Measurements from ENCODE around the gene TOE1. TPM values are rescaled to one million over a fixed set of nuclear protein-coding genes. Genes with fewer than 3 reads are reported as not detected.
"Not testable (repeated sequence)": the region's sequence is repeated elsewhere in the genome, so short reads cannot be mapped to it uniquely, and the experiment has no call there.

The TOE1 gene
- total RNA-seq (10 to 100 TPM in 6 of 7 donors, 1 to 10 TPM in 1; 8.9 to 12.6 (median 11.7) TPM), polyA plus RNA-seq (10 to 100 TPM in 2 of 3 donors, 1 to 10 TPM in 1; 8.7 to 11.6 (median 10.6) TPM)
- long read RNA-seq, donor 1, partial matches to known transcripts: 0 of 3 reads
- long read RNA-seq, donor 1, other reads (novel, unspliced or antisense): 0 of 3 reads
- long read RNA-seq, donor 2, transcript TOE1-201 (8 exons, 2,389 nt): major isoform, 5 of 5 reads
- long read RNA-seq, donor 2, partial matches to known transcripts: 0 of 5 reads
- long read RNA-seq, donor 2, other reads (novel, unspliced or antisense): 0 of 5 reads

DNA sequence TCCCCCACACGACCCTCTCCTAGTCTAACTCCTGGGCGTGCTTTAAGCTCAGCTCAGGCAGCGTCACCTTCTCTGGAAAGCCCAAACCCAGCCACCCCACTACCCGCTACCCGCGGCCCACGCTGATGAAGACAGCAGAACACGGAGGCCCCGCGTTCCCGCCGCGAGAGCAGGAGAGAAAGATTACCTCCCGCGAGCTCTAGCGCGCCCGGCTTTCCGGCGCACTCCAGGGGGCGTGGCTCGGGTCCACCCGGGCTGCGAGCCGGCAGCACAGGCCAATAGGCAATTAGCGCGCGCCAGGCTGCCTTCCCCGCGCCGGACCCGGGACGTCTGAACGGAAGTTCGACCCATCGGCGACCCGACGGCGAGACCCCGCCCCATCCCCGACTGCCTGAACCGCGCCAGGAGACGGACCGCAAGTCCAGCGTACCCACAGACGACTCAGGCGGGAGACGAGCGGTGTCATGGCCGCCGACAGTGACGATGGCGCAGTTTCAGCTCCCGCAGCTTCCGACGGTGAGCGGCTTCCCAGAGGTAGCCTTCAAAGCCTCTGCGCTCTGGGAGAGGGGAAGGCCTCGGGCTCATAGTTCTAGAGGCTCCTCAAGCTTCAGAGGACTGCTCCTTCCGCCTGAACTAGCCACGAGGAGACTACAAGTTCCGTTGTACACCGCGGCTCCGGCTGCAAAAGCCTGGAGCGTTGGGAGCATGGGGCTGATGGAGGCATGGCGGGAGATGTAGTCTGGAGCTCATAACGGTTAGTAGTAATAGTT is at the start of gene TOE1, which contains the start of gene MUTYH:
Gene TOE1 (plus strand): TSS at position 382 of the 770 bp plus-strand sequence. CDS start 83 bp downstream, at position 465.
Gene MUTYH (minus strand): TSS at position 652 of the 770 bp plus-strand sequence. CDS start 5,935 bp downstream, outside the sequence.
- TF ChIP-seq POLR2AphosphoS5 (IDR thresholded peaks at IDR 0.05) (peak; percentile 91 to 96 (median 94)), POLR2A (IDR thresholded peaks at IDR 0.05) (peak in 2 of 3 donors; percentile 5 to 56)
- TF ChIP-seq, protein P1, sequence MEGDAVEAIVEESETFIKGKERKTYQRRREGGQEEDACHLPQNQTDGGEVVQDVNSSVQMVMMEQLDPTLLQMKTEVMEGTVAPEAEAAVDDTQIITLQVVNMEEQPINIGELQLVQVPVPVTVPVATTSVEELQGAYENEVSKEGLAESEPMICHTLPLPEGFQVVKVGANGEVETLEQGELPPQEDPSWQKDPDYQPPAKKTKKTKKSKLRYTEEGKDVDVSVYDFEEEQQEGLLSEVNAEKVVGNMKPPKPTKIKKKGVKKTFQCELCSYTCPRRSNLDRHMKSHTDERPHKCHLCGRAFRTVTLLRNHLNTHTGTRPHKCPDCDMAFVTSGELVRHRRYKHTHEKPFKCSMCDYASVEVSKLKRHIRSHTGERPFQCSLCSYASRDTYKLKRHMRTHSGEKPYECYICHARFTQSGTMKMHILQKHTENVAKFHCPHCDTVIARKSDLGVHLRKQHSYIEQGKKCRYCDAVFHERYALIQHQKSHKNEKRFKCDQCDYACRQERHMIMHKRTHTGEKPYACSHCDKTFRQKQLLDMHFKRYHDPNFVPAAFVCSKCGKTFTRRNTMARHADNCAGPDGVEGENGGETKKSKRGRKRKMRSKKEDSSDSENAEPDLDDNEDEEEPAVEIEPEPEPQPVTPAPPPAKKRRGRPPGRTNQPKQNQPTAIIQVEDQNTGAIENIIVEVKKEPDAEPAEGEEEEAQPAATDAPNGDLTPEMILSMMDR (IDR thresholded peaks at IDR 0.05 in 8 of 11, conservative IDR thresholded peaks at IDR 0.05 in 3 of 11): peak in 5 of 11 experiments; percentile 10 to 34 (median 17)
- peak within 1 kb of the TSS; percentile 94 to 99 (median 98) for H3K27ac ChIP-seq
- 0 to 1% (median 1%) methylated on average over 26 to 70 of the region's 70 CpGs for WGBS, 5 donors
- intact Hi-C loops (cut with DNase I; ENCODE audit: low total_unique reads): no loop called here
- peaks cover 23 to 56% (median 40%) of the 10 kb centered on the region in 6 donors for H3K4me1 ChIP-seq
- DNase-seq: peak; percentile 99
- H3K4me3 ChIP-seq: peak within 1 kb of the TSS; percentile 69 to 95 (median 84)
- no peaks in the 10 kb centered on the region for H3K27me3 ChIP-seq (replicated peaks in 1 of 7)
- peaks cover 3 to 38% (median 32%) of the 10 kb centered on the region in 6 donors for H3K36me3 ChIP-seq
- H3K9me3 ChIP-seq: no peaks in the 10 kb centered on the region

DNA sequence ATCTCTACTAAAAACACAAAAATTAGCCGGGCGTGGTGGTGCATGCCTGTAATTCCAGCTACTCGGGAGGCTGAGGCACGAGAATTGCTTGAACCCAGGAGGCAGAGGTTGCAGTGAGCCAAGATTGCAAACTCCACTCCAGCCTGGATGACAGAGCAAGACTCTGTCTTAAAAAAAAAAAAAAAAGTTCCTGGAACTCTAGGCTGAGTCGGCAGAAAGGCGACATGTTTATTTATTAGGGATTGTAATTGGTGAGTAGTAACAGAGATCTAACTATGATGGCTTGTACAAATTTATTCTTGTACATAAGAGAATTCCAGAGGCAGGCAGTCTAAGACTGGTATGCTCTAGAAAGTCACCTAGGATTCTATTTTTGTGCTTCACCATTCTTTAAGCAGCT is 49.0 kb upstream of the TOE1 start:
- intact Hi-C loops (cut with DNase I; ENCODE audit: low total_unique reads); H3K9me3 ChIP-seq; H3K27ac ChIP-seq; DNase-seq; H3K36me3 ChIP-seq; H3K27me3 ChIP-seq (replicated peaks in 1 of 7); H3K4me3 ChIP-seq; H3K4me1 ChIP-seq: not testable (repeated sequence)
- 83 to 89% (median 85%) methylated on average over 6 of the region's 6 CpGs for WGBS, 5 donors

DNA sequence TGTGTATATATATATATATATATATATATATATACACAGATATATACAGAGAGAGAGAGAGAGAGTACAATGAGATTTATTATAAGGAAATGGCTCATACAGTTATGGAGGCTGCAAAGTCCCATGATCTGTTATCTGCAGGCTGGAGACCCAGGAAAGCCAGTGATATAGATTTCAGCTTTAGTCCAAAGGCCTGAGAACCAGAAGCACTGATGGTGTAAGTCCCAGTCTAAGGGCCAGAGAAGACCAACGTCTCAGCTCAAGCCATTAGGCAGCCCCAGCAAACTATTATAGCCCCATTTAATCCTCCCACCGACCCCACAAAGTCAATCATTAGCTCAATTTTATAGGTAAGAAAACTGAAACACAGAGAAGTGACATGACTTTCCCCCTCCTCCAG is 48.3 kb upstream of the TOE1 start:
- intact Hi-C loops (cut with DNase I; ENCODE audit: low total_unique reads): no loop called here
- Histone ChIP-seq H3K36me3 (no peaks in the 10 kb centered on the region), H3K27ac (no peak overlapping the region), H3K4me3 (no peak overlapping the region), H3K9me3 (no peaks in the 10 kb centered on the region), H3K27me3 (replicated peaks in 1 of 7) (no peaks in the 10 kb centered on the region), H3K4me1 (no peaks in the 10 kb centered on the region)
- TF ChIP-seq, protein P1 (IDR thresholded peaks at IDR 0.05 in 8 of 11, conservative IDR thresholded peaks at IDR 0.05 in 3 of 11): no peak
- TF ChIP-seq POLR2AphosphoS5 (IDR thresholded peaks at IDR 0.05): no peak
- no peak for TF ChIP-seq POLR2A (IDR thresholded peaks at IDR 0.05)
- 75 to 89% (median 84%) methylated on average over 2 of the region's 2 CpGs for whole genome bisulfite sequencing, 5 donors
- no peak for DNase-seq

DNA sequence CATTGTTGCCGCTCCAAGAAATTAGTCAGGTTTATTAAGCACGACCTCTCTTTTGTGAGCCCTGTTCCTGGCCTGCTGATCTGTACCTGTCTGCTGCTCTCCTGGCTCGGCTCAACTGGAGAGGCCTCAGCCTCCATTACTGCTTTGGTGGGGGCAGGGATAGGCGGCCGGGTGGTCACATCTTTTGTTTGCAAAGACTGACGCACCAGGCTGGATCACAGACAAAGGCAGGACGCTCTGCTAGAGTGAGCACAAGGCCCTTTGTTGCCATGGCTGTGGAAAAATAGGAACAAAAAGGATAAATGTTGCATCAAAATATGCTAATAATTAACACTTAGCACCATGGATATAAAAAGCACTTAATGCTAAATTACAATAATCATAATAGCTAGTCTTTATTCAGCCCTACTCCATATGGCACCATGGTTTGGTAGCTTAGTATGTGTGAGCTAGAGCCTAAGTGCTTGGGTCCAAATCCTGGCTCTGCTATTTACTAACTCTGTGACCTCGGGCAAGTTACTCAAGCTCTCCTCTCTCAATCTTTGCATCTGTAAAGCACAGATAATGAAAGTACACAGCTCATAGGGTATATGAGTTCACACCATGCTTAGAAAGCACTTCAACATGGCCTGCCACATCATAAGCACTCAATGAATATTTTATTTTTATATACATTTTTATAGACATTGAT is 42.2 kb upstream of the TOE1 start:
- DNase-seq: no peak
- no peak overlapping the region for H3K27ac ChIP-seq
- H3K4me1 ChIP-seq: peaks cover 0 to 12% (median 4%) of the 10 kb centered on the region in 6 donors
- 78 to 88% (median 84%) methylated on average over 8 of the region's 8 CpGs for WGBS, 5 donors
- intact Hi-C loops (cut with DNase I; ENCODE audit: low total_unique reads): no loop called here
- no peaks in the 10 kb centered on the region for H3K9me3 ChIP-seq
- no peaks in the 10 kb centered on the region for H3K27me3 ChIP-seq (replicated peaks in 1 of 7)
- no peaks in the 10 kb centered on the region for H3K36me3 ChIP-seq
- H3K4me3 ChIP-seq: no peak overlapping the region
- TF ChIP-seq POLR2AphosphoS5 (IDR thresholded peaks at IDR 0.05): no peak
- TF ChIP-seq, protein P1 (IDR thresholded peaks at IDR 0.05 in 8 of 11, conservative IDR thresholded peaks at IDR 0.05 in 3 of 11): no peak
- TF ChIP-seq POLR2A (IDR thresholded peaks at IDR 0.05): no peak
